ENCODE results near the gene SYNM. TPM values are rescaled to one million over a fixed set of nuclear protein-coding genes. Genes with fewer than 3 reads are reported as not detected.

SYNM gene
- total RNA-seq, 1 donor from 2014 or later = 0.02 TPM

DNA sequence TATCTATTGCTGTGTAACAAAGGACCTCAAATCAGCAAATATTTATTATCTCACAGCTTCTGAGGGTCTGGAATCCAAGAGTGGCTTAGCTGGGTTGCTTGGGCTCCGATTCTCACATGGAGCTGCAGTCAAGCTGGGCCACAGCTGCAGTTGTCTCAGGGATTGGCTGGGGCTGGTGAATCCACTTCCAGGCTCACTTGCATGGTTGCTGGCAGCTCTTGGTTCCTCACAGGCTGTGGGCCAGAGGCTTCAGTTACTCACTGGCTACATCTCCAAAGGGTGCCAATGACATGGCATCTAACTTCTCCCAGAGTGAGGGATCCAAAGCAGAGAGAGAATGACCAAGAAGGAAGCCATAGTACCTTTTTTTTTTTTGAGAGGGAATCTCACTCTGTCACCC is 13.9 kb upstream of the SYNM start:
- Mint-ChIP-seq H3K27ac (no peak overlapping the region), H3K36me3 (ENCODE audit: low read depth) (no peaks in the 10 kb centered on the region), H3K27me3 (peaks cover 2% of the 10 kb centered on the region), H3K4me3 (no peak overlapping the region), H3K9me3 (no peaks in the 10 kb centered on the region), H3K4me1 (peaks cover 15% of the 10 kb centered on the region)
- TF ChIP-seq, protein P1, sequence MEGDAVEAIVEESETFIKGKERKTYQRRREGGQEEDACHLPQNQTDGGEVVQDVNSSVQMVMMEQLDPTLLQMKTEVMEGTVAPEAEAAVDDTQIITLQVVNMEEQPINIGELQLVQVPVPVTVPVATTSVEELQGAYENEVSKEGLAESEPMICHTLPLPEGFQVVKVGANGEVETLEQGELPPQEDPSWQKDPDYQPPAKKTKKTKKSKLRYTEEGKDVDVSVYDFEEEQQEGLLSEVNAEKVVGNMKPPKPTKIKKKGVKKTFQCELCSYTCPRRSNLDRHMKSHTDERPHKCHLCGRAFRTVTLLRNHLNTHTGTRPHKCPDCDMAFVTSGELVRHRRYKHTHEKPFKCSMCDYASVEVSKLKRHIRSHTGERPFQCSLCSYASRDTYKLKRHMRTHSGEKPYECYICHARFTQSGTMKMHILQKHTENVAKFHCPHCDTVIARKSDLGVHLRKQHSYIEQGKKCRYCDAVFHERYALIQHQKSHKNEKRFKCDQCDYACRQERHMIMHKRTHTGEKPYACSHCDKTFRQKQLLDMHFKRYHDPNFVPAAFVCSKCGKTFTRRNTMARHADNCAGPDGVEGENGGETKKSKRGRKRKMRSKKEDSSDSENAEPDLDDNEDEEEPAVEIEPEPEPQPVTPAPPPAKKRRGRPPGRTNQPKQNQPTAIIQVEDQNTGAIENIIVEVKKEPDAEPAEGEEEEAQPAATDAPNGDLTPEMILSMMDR (IDR thresholded peaks at IDR 0.05) = no peak
- ChIA-PET CTCF (interaction anchor here (1.9 to 2.3 kb wide), 2 partner anchors 10 to 14 kb away, joined by 7 to 9 read pairs; no protein-coding TSS in a partner anchor), POLR2A (no interaction called here)
- ATAC-seq (ENCODE audit: low read depth) (no peak), DNase-seq (no peak)
- intact Hi-C loops (cut with micrococcal nuclease) = loop anchor here (1.0 kb wide), 1 partner anchor 1511 kb away; the partner anchor contains the start of genes ASB7 and LINS1

DNA sequence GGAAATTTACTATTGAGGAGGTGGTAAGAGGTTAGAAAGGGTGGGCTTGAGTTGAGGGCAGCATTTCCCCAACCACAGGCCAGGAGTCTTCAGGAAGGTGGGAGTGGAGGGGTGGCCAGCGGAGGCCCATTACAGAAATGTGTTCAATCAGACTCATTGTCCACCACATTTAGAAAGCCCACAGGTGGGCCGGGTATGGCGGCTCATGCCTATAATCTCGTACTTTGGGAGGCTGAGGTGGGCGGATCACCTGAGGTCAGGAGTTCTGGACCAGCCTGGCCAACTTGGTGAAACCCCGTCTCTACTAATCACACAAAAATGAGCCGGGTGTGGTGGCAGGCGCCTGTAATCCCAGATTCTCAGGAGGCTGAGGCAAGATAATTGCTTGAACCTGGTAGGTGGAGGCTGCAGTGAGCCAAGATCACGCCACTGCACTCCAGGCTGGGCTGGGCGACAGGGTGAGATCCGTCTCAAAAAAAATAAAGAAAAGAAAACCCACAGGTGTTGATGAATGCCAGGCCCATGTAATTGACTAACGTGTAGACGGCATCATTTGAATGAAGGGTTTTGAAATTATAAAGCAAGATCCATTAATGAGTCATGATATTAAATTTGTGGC is 12.2 kb upstream of the SYNM start:
- H3K27me3 Mint-ChIP-seq = peaks cover 8% of the 10 kb centered on the region
- H3K9me3 Mint-ChIP-seq = no peaks in the 10 kb centered on the region
- no peak for ATAC-seq (ENCODE audit: low read depth)
- TF ChIP-seq, protein P1 (IDR thresholded peaks at IDR 0.05) = no peak
- CTCF ChIA-PET = interaction anchor here (1.1 kb wide), 1 partner anchor 8 kb away, joined by 3 read pairs; no protein-coding TSS in a partner anchor
- peaks cover 15% of the 10 kb centered on the region for H3K4me1 Mint-ChIP-seq
- no peak overlapping the region for H3K4me3 Mint-ChIP-seq
- DNase-seq = no peak
- H3K27ac Mint-ChIP-seq = no peak overlapping the region
- intact Hi-C loops (cut with micrococcal nuclease) = no loop called here
- H3K36me3 Mint-ChIP-seq (ENCODE audit: low read depth) = no peaks in the 10 kb centered on the region
- POLR2A ChIA-PET = no interaction called here

DNA sequence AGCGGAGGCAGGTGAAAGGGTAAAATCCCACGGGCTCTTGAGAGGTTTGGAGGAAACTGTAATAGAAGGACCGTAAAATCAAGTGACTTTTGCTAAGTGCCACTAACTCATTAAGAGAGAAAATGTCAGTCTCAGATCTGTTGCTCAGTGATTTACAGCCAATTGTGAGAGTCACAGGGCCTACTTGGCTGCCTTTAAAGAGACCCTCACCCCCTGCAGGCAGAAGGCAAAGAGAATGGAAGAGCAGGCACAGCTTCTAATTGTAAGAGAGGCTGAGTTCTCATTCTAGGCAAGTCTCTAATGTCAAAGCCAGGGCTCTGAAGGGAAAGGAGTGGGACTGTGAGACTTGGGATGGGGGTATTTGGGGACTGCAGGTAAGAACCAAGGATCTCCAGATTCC is 9.3 kb upstream of the SYNM start:
- ATAC-seq (ENCODE audit: low read depth) = no peak
- TF ChIP-seq, protein P1 (IDR thresholded peaks at IDR 0.05) = no peak
- CTCF ChIA-PET = interaction anchor here (0.9 kb wide), 1 partner anchor 19 kb away, joined by 5 read pairs; no protein-coding TSS in a partner anchor
- peaks cover 8% of the 10 kb centered on the region for H3K4me1 Mint-ChIP-seq
- DNase-seq = no peak
- no peaks in the 10 kb centered on the region for H3K36me3 Mint-ChIP-seq (ENCODE audit: low read depth)
- no peak overlapping the region for H3K27ac Mint-ChIP-seq
- intact Hi-C loops (cut with micrococcal nuclease) = no loop called here
- H3K27me3 Mint-ChIP-seq = peaks cover 17% of the 10 kb centered on the region
- H3K4me3 Mint-ChIP-seq = no peak overlapping the region
- POLR2A ChIA-PET = no interaction called here
- H3K9me3 Mint-ChIP-seq = no peaks in the 10 kb centered on the region

DNA sequence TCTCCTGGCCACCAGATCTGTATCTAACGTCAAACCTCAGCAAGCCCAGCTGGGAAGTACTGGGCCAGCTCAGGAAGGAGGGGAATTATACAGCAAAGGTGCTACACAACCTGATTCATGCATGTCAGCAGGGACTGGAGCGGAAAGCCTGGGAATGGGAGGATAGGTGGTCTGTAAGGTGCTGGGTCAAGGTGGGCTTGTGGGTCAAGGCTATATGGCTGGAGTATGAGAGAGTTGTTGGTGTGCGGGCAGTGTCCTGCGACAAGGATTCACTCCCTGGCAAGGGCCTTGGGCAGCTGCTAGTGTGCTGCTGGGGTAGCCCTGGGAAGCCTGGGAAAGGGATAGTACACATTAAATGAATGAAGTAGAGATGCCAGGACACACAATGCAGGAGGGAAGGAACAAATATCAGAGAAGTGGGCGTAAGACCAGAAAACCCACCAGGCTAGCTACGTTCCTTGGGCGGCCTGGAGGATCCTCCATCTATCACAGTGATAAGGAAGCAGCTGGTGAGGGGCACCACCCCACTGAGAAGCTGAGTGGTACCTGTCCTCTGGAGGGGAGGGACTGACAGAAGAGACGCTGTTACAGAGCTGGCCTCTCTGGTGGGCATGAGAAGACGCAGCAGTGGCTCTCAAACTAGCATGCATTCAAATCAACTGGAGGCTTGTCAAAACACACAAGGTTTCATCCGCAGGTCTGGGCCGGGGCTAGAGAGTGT is 8.5 kb upstream of the SYNM start:
- intact Hi-C loops (cut with micrococcal nuclease) = no loop called here
- Mint-ChIP-seq H3K4me3 (no peak overlapping the region), H3K9me3 (no peaks in the 10 kb centered on the region), H3K27me3 (peaks cover 17% of the 10 kb centered on the region), H3K27ac (no peak overlapping the region), H3K36me3 (ENCODE audit: low read depth) (no peaks in the 10 kb centered on the region), H3K4me1 (peaks cover 3% of the 10 kb centered on the region)
- ChIA-PET POLR2A (no interaction called here), CTCF (interaction anchor here (0.9 kb wide), 1 partner anchor 20 kb away, joined by 5 read pairs; no protein-coding TSS in a partner anchor)
- DNase-seq = no peak
- no peak for ATAC-seq (ENCODE audit: low read depth)
- TF ChIP-seq, protein P1 (IDR thresholded peaks at IDR 0.05) = no peak

DNA sequence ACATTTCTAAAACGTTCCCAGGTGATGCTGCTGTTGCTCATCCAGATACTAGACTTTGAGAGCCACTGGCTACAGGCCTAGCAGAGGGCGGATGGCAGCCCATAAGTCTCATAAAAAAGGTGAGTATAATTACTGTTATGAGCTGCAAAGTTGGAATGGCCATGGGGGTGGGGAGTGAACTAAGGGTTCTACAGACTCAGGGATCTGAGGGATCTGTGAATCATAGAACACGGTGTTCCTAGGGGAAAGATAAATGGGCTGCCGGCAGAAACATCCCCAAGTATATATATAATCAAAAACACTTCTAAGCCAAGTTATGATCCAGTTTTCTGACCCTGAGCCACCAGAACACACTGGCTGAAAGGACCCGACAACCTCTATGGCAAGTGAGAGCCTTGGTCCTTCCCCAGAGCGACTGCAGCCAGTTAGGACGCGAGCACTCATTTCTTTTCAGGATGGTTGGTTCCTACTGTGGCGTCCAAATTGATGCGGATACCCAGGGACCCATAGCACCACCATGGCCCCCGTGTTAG is 7.9 kb upstream of the SYNM start:
- intact Hi-C loops (cut with micrococcal nuclease) = no loop called here
- no peaks in the 10 kb centered on the region for H3K36me3 Mint-ChIP-seq (ENCODE audit: low read depth)
- POLR2A ChIA-PET = no interaction called here
- H3K27me3 Mint-ChIP-seq = peaks cover 22% of the 10 kb centered on the region
- peaks cover 3% of the 10 kb centered on the region for H3K4me1 Mint-ChIP-seq
- TF ChIP-seq, protein P1 (IDR thresholded peaks at IDR 0.05) = no peak
- H3K9me3 Mint-ChIP-seq = no peaks in the 10 kb centered on the region
- no peak overlapping the region for H3K27ac Mint-ChIP-seq
- ATAC-seq (ENCODE audit: low read depth) (no peak), DNase-seq (no peak)
- no peak overlapping the region for H3K4me3 Mint-ChIP-seq
- CTCF ChIA-PET = no interaction called here
